Hematopoietic multipotent progenitor cell treated with erythropoietin and hydrocortisone succinate and interleukin-3 and kit ligand, for 4 days (in vitro differentiated cells): ENCODE results near the gene CHST5.
A peak's percentile ranks its signal among the peaks of the same experiment; 100 is the strongest.

Experiments
- DNase-seq: peaks from one replicate; pipeline ENCODE4 v3.0.0-alpha.2; 2015

CHST5 gene

GRCh38 chr16:75535901-75536300 is at the start of gene CHST5:
Gene CHST5 (minus strand): TSS chr16:75536108. CDS start chr16:75530384, 5,724 bp downstream.
- DNase-seq = no peak

GRCh38 chr16:75584108-75584507 is 48.2 kb upstream of the CHST5 start:
- DNase-seq = no peak

- peak; percentile 37 for DNase-seq
Measured at GRCh38 chr16:75579281-75579834, 43.5 kb upstream of the CHST5 start.

GRCh38 chr16:75578725-75579124 is 42.8 kb upstream of the CHST5 start:
- no peak for DNase-seq

- DNase-seq = no peak
Measured at GRCh38 chr16:75578212-75578611, 42.3 kb upstream of the CHST5 start.

- no peak for DNase-seq
Measured at GRCh38 chr16:75576384-75576811, 40.5 kb upstream of the CHST5 start.

- no peak for DNase-seq
Measured at GRCh38 chr16:75575958-75576357, 40.0 kb upstream of the CHST5 start.

- DNase-seq = no peak
Measured at GRCh38 chr16:75573955-75574354, 38.0 kb upstream of the CHST5 start.

GRCh38 chr16:75572864-75573542 is 37.1 kb upstream of the CHST5 start:
- DNase-seq = peak; percentile 50

- no peak for DNase-seq
Measured at GRCh38 chr16:75570396-75571065, 34.6 kb upstream of the CHST5 start.

GRCh38 chr16:75567911-75568310 is 32.0 kb upstream of the CHST5 start:
- no peak for DNase-seq

GRCh38 chr16:75566758-75567255 is 30.9 kb upstream of the CHST5 start:
- peak; percentile 42 for DNase-seq

GRCh38 chr16:75566040-75566757 is 30.3 kb upstream of the CHST5 start, which contains the start of gene GABARAPL2:
Gene GABARAPL2 (plus strand): TSS chr16:75566379. CDS start chr16:75566487, 108 bp downstream.
- peak; percentile 96 for DNase-seq

- no peak for DNase-seq
Measured at GRCh38 chr16:75565640-75566039, 29.7 kb upstream of the CHST5 start.

- no peak for DNase-seq
Measured at GRCh38 chr16:75559564-75560372, 23.9 kb upstream of the CHST5 start.

GRCh38 chr16:75558846-75559401 is 23.0 kb upstream of the CHST5 start:
- DNase-seq = no peak

- DNase-seq = no peak
Measured at GRCh38 chr16:75556431-75556950, 20.6 kb upstream of the CHST5 start.

GRCh38 chr16:75555707-75556430 is 20.0 kb upstream of the CHST5 start, which contains the start of gene TMEM231:
Gene TMEM231 (minus strand): TSS chr16:75556252. CDS start chr16:75556209, 43 bp downstream.
- peak; percentile 98 for DNase-seq

- peak; percentile 91 for DNase-seq
Measured at GRCh38 chr16:75555213-75555706, 19.4 kb upstream of the CHST5 start.

- peak; percentile 16 for DNase-seq
Measured at GRCh38 chr16:75552951-75553350, 17.0 kb upstream of the CHST5 start.
